HUES64 (cell line): ENCODE results near the gene UAP1L1.
A peak's percentile ranks its signal among the peaks of the same experiment; 100 is the strongest.
"Not testable (repeated sequence)": the region's sequence is repeated elsewhere in the genome, so short reads cannot be mapped to it uniquely, and the experiment has no call there.

Experiments used
- H3K27ac ChIP-seq: 2 replicates; pipeline ENCODE4 v1.7.0; 2013; ENCODE audit warnings: low read depth, low read length, inconsistent platforms
- H3K27me3 ChIP-seq: 2 replicates; pipeline ENCODE4 v1.6.1; 2013; ENCODE audit warnings: mild to moderate bottlenecking, low read length; ENCODE audit not compliant: insufficient read depth
- H3K36me3 ChIP-seq: 2 replicates; pipeline ENCODE4 v1.6.1; 2013; ENCODE audit warnings: mild to moderate bottlenecking, low read length; ENCODE audit not compliant: insufficient read depth
- H3K4me1 ChIP-seq: 2 replicates; pipeline ENCODE4 v1.6.1; 2013; ENCODE audit warnings: mild to moderate bottlenecking, low read length, moderate library complexity; ENCODE audit not compliant: insufficient read depth
- H3K4me3 ChIP-seq: 2 replicates; pipeline ENCODE4 v1.5.1; 2013; ENCODE audit warnings: mild to moderate bottlenecking, low read length, moderate library complexity
- H3K9ac ChIP-seq: 2 replicates; pipeline ENCODE4 v1.6.1; 2013; ENCODE audit warnings: mild to moderate bottlenecking, low read depth, low read length
- H3K9me3 ChIP-seq: 2 replicates; pipeline ENCODE4 v1.6.1; 2013; ENCODE audit warnings: low read depth, low read length; ENCODE audit not compliant: insufficient read depth
- WGBS: fragments of 150-250, 120-280 bp; methylation state at CpG from one replicate; pipeline ENCODE4 v1.1.7; 2013; ENCODE audit warnings: missing lambda C conversion rate; 5-methylcytosine and 5-hydroxymethylcytosine counted together

Gene UAP1L1

DNA sequence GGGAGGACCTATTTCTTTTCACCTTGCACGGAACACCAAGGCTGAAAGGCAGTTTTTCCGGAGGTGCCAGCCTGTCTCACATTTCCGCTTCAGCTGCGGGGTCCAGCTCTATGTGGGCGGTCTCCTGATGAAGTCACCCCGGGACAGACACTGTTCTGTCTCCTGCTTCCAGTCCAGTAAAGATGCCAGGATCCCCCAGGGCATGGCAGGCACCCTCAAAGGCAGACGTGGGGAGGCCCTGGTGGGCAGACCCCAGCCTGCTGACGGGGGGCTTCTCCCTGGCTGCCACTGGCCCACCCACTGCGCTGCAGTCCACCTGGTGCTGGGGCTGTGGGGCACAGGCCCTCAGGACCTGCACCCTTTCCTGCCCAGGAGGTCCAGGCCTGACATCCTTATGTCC lies 14.5 kb upstream of the UAP1L1 start:
- not testable (repeated sequence) for H3K4me1 ChIP-seq, H3K9me3 ChIP-seq, H3K27me3 ChIP-seq, H3K4me3 ChIP-seq, H3K27ac ChIP-seq, H3K9ac ChIP-seq
- WGBS: 93% methylated on average over 6 of the region's 9 CpGs
- peaks cover 11% of the 10 kb centered on the region for H3K36me3 ChIP-seq

- Histone ChIP-seq H3K27ac (no peak overlapping the region), H3K27me3 (no peaks in the 10 kb centered on the region), H3K36me3 (peaks cover 11% of the 10 kb centered on the region), H3K9me3 (no peaks in the 10 kb centered on the region), H3K9ac (no peak overlapping the region), H3K4me1 (peaks cover 2% of the 10 kb centered on the region; the same call in 1 of the 2 replicates), H3K4me3 (no peak overlapping the region)
- 92% methylated on average over 26 of the region's 26 CpGs for WGBS
Observed at GRCh38 chr9:137063311-137064026, 13.8 kb upstream of the UAP1L1 start.

GRCh38 chr9:137064027-137064879 lies 13.1 kb upstream of the UAP1L1 start:
- Histone ChIP-seq H3K9ac (no peak overlapping the region), H3K36me3 (peaks cover 11% of the 10 kb centered on the region), H3K27me3 (peaks cover 4% of the 10 kb centered on the region; the same call in 1 of the 2 replicates), H3K4me3 (no peak overlapping the region), H3K9me3 (no peaks in the 10 kb centered on the region), H3K4me1 (peaks cover 3% of the 10 kb centered on the region; the same call in 1 of the 2 replicates), H3K27ac (no peak overlapping the region)
- WGBS: 65% methylated on average over 55 of the region's 55 CpGs

DNA sequence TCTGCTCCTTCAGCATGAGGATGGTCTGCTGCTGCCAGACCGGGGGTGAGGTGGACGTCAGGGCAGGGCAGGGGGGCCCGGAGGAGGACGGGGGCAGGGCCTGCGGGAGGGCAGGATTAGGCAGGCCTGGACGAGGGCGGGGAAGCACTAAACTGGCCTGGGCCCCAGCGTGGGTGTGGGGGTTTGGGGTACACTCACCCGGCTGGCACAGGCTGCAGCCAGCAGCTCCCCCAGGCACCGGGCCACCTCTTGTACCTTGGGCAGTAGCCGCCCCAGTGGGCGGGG lies 12.5 kb upstream of the UAP1L1 start:
- no peak overlapping the region for H3K9ac ChIP-seq
- no peak overlapping the region for H3K4me3 ChIP-seq
- H3K27ac ChIP-seq: no peak overlapping the region
- no peaks in the 10 kb centered on the region for H3K9me3 ChIP-seq
- WGBS: 96% methylated on average over 12 of the region's 12 CpGs
- H3K4me1 ChIP-seq: peaks cover 3% of the 10 kb centered on the region; the same call in 1 of the 2 replicates
- H3K27me3 ChIP-seq: peaks cover 9% of the 10 kb centered on the region; the same call in 1 of the 2 replicates
- H3K36me3 ChIP-seq: peaks cover 11% of the 10 kb centered on the region

DNA sequence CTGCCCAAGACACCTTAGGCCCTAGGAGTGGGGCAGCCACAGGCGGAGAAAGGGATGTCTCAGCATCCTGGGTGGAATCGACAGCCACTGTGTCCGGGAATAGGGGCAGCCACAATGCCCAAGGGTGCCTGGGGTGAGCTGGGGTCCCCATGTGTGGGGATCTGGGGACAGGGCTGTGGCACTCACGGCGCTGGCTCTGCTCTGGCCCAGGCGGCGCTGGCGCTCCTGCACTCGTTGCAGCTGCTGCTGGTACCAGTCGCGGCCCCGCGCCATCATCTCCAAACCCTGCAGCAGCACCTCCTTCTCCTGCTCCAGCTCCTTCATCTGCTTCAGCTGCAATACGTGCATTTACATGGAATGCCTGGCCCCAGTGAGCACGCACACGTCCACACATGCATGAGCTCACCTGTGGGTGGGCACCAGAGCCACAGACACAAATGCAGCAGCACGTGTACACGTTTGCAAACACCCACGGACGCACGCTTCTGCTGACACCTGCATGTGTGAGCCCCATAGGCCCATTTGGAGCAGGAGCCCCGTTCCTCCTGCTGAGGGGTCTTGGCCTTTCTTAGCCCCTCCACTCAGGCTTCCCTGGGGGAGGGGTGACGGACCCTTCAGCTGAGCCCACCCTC lies 11.9 kb upstream of the UAP1L1 start:
- Histone ChIP-seq H3K4me1 (peaks cover 3% of the 10 kb centered on the region; the same call in 1 of the 2 replicates), H3K27me3 (peaks cover 11% of the 10 kb centered on the region; the same call in 1 of the 2 replicates), H3K27ac (no peak overlapping the region), H3K4me3 (no peak overlapping the region), H3K9ac (no peak overlapping the region), H3K36me3 (peaks cover 11% of the 10 kb centered on the region), H3K9me3 (no peaks in the 10 kb centered on the region)
- WGBS: 93% methylated on average over 23 of the region's 23 CpGs

- Histone ChIP-seq H3K27me3 (peaks cover 14% of the 10 kb centered on the region; the same call in 1 of the 2 replicates), H3K9me3 (no peaks in the 10 kb centered on the region), H3K4me3 (no peak overlapping the region), H3K27ac (no peak overlapping the region), H3K9ac (no peak overlapping the region), H3K36me3 (peaks cover 11% of the 10 kb centered on the region), H3K4me1 (peaks cover 6% of the 10 kb centered on the region; the same call in 1 of the 2 replicates)
- WGBS: 94% methylated on average over 26 of the region's 26 CpGs
Observed at GRCh38 chr9:137066096-137066861, 11.0 kb upstream of the UAP1L1 start.

GRCh38 chr9:137067860-137068538 lies 9.3 kb upstream of the UAP1L1 start:
- Histone ChIP-seq H3K27me3 (peaks cover 16% of the 10 kb centered on the region; the same call in 1 of the 2 replicates), H3K27ac (no peak overlapping the region), H3K9me3 (no peaks in the 10 kb centered on the region), H3K4me3 (peak overlapping the region; percentile 75; the same call in 1 of the 2 replicates), H3K36me3 (peaks cover 11% of the 10 kb centered on the region), H3K9ac (no peak overlapping the region), H3K4me1 (peaks cover 8% of the 10 kb centered on the region; the same call in 1 of the 2 replicates)
- 67% methylated on average over 12 of the region's 12 CpGs for WGBS

DNA sequence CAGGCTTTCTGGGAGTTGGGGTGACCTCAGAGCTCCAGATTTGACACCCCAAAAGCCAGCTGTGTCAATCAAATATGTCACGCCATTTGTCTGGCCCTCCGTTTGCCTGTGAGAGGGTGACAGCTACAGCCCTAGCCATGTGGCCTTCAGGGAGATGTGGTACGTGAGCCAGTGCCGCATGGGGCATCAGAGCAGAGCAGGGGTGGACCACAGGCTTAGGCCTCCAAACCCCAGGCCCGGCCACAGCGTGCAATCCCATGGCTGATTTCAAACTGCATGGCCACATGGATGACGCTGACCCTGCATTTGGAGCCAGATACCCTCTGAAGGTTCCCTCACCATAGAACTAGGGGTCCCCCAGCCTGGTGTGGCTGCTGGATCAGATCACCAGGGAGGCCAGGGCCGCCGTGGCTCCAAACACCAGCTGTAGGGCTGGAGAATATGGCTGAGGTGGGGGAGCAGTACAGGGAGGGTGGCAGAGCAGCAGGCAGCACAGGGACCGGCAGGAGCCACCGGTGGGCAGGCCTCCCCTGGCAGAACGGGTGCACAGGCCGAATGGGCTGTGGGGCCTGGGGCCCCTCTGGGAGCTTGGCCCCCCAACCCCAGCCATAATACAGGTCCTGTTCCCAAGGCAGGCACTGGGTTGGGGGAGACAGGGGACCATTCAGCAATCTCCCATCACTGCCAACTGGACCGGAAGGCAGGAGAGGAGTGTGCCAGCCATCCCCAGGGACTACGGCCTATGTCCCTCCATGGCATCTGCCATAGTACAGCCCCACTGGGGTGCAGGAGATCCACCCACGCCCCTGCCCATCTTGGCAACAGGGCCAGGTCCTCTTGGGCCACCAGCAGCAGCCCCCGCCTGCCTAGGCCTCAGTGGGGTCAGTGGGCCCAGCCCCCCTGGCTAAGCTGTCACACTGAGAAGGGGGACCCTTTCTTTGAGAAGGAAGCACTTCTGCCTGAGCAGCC lies 8.5 kb upstream of the UAP1L1 start:
- Histone ChIP-seq H3K27ac (no peak overlapping the region), H3K9me3 (no peaks in the 10 kb centered on the region), H3K4me1 (peaks cover 8% of the 10 kb centered on the region; the same call in 1 of the 2 replicates), H3K9ac (no peak overlapping the region), H3K36me3 (peaks cover 11% of the 10 kb centered on the region), H3K4me3 (peak overlapping the region; percentile 75), H3K27me3 (peaks cover 16% of the 10 kb centered on the region; the same call in 1 of the 2 replicates)
- WGBS: 89% methylated on average over 17 of the region's 17 CpGs

DNA sequence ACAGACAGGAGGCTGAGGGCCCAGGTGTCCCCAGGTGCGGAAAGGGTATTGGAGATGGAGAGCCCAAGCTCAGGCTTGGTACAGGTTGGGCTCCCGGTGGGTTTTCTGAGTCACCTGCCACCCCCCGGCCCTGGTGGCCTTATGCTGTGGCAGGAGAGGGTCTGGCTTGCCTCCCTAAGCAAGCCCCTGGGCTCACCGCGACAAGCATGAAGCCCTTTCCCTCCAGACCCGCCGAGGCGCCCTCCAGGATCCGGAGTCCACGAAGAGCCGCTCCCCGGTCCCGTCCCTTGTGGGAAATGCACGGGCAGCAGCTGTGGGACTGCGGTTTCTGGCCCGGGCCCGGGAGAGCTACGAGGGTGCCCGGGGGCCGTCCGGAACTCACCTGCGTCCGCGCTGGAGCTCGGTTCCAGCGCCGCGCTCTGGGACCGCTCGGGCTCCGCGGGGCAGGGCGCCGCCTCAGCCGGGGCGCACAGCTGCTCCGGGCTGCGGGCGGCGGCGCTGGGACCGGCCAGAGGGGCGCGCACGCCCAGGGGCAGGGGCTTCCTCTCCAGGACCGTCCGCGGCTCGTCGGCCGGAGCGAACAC lies 7.7 kb upstream of the UAP1L1 start:
- peak overlapping the region; percentile 75 for H3K4me3 ChIP-seq
- H3K36me3 ChIP-seq: peaks cover 11% of the 10 kb centered on the region
- 3% methylated on average over 52 of the region's 52 CpGs for WGBS
- peaks cover 8% of the 10 kb centered on the region; the same call in 1 of the 2 replicates for H3K4me1 ChIP-seq
- H3K9me3 ChIP-seq: no peaks in the 10 kb centered on the region
- H3K27me3 ChIP-seq: peaks cover 16% of the 10 kb centered on the region; the same call in 1 of the 2 replicates
- peak overlapping the region; percentile 83; the same call in 1 of the 2 replicates for H3K9ac ChIP-seq
- H3K27ac ChIP-seq: no peak overlapping the region
